HG03108 (cell line): ENCODE results near the gene BDNF.
"Not testable (repeated sequence)": the region's sequence is repeated elsewhere in the genome, so short reads cannot be mapped to it uniquely, and the experiment has no call there.

ENCODE experiments used
- ATAC-seq: cut with Tn5 transposase; IDR thresholded peaks from one replicate; pipeline ENCODE4 v1.9.1; 2021; ENCODE audit warnings: moderate library complexity; ENCODE audit not compliant: unreplicated experiment

The BDNF gene

GRCh38 chr11:27629023-27629422 is 71.2 kb downstream of the BDNF start:
- ATAC-seq = not testable (repeated sequence)

GRCh38 chr11:27627979-27628378 is 72.3 kb downstream of the BDNF start:
- ATAC-seq = no peak

- no peak for ATAC-seq
Observed at GRCh38 chr11:27626938-27627586, 73.2 kb downstream of the BDNF start.

- ATAC-seq = no peak
Observed at GRCh38 chr11:27626269-27626937, 73.9 kb downstream of the BDNF start.

- ATAC-seq = no peak
Observed at GRCh38 chr11:27625347-27625912, 74.8 kb downstream of the BDNF start.

GRCh38 chr11:27623945-27624523 is 76.2 kb downstream of the BDNF start:
- ATAC-seq = no peak

- no peak for ATAC-seq
Observed at GRCh38 chr11:27622541-27623300, 77.5 kb downstream of the BDNF start.

GRCh38 chr11:27621405-27622161 is 78.7 kb downstream of the BDNF start:
- no peak for ATAC-seq

GRCh38 chr11:27619763-27620335 is 80.4 kb downstream of the BDNF start:
- no peak for ATAC-seq

GRCh38 chr11:27619039-27619574 is 81.1 kb downstream of the BDNF start:
- ATAC-seq = no peak

- no peak for ATAC-seq
Observed at GRCh38 chr11:27618281-27618915, 81.9 kb downstream of the BDNF start.

- ATAC-seq = no peak
Observed at GRCh38 chr11:27616711-27617110, 83.5 kb downstream of the BDNF start.

- ATAC-seq = no peak
Observed at GRCh38 chr11:27615833-27616232, 84.4 kb downstream of the BDNF start.

GRCh38 chr11:27614092-27614491 is 86.2 kb downstream of the BDNF start:
- ATAC-seq = no peak

GRCh38 chr11:27612932-27613880 is 87.0 kb downstream of the BDNF start:
- no peak for ATAC-seq

GRCh38 chr11:27611947-27612455 is 88.3 kb downstream of the BDNF start:
- no peak for ATAC-seq

- ATAC-seq = no peak
Observed at GRCh38 chr11:27611390-27611789, 88.9 kb downstream of the BDNF start.

- ATAC-seq = no peak
Observed at GRCh38 chr11:27610946-27611345, 89.3 kb downstream of the BDNF start.
